HG03135 (cell line): ENCODE data around the gene ZMIZ1.

Experiments
- ATAC-seq: cut with Tn5 transposase; IDR thresholded peaks from one replicate; pipeline ENCODE4 v1.9.1; 2021; ENCODE audit warnings: mild to moderate bottlenecking, moderate library complexity; ENCODE audit not compliant: unreplicated experiment

Gene ZMIZ1

DNA sequence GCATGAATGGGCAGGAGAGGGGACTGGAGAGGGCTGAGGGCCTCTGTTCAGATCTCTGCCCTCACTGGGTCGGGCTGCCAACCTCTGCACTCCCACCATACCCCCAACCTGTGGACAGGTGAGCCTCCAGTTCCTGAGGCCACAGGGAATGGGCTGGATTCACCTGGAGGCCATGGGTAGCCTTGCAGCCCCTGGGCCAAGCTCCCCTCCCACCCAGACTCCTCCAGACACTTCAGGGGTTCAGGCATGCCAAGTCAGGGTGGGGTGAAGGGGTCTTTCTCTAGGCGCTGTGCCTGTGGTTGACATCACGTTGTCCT lies 80.5 kb downstream of the ZMIZ1 start:
- ATAC-seq = no peak

GRCh38 chr10:79149662-79150443 lies 81.1 kb downstream of the ZMIZ1 start:
- ATAC-seq = peak; percentile 84

GRCh38 chr10:79150444-79150754 lies 81.6 kb downstream of the ZMIZ1 start:
- no peak for ATAC-seq

GRCh38 chr10:79152423-79152817 lies 83.7 kb downstream of the ZMIZ1 start:
- no peak for ATAC-seq

DNA sequence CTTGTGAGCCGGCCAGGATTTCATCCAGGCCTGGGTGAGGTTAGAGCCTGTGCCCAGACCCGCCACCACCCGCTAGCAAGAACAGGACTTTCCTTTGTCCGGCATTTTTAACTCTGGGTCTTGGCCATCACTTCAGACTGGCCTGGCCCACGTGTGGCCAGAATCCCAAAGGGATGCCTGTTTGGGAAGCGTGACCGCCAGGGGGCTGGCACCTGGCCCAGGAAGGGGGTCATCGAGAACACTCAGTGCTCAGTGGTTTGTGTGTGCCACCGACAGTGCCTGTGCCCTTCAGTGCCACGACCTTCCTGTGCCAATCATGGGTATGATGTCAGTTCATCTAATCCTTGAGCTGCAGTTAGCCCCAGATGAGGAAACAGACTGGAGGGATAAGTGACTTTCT lies 85.0 kb downstream of the ZMIZ1 start:
- no peak for ATAC-seq

- ATAC-seq = no peak
Measured at GRCh38 chr10:79155301-79156081, 86.7 kb downstream of the ZMIZ1 start.

DNA sequence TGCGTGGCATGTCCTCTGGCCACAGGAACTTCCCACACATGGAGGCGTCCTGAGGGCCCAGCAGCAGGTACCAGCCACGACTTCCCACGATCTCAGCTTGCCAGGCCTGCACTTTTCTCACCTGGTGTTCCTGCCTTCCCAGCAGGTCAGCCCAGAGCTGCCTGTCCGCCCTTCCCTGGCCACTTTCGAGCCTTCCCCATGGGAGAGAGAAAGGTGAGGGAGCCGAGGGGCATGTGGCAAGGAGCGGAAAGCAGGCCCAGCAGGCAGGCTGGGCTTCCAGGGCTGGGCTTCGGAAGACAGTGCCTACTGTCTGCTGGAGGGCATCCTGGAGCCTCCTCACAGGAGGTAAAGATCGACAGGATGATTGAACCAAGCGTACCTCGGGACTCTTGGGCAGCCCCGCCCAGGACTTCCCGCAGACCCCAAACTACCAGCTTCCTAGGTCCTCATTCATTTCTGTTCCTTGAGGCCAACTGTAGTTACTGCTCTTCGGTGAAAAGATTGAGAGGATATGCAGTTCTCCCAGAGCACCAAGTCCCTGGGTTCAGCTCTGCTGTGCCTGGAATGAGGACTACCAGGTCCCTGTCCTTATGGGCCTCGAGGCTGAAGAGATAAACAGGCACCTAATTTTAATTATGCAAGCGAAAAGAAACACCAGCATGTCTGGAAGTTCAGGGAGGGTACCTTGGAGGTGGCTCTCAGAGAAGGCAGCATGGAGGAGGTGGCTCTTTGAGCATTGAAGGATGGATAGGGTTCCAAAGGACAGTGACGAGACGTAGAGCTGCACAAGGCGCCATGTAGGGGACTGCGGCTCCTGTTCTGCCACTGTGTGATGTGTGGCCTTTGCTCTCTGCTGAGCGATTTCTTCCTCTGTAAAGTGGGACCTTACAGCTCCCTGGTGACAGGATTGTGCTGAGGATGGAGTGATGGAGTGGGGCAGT lies 87.8 kb downstream of the ZMIZ1 start:
- no peak for ATAC-seq

- no peak for ATAC-seq
Measured at GRCh38 chr10:79158004-79158340, 89.2 kb downstream of the ZMIZ1 start.

- no peak for ATAC-seq
Measured at GRCh38 chr10:79158402-79159097, 89.8 kb downstream of the ZMIZ1 start.

GRCh38 chr10:79159141-79159651 lies 90.4 kb downstream of the ZMIZ1 start:
- no peak for ATAC-seq

GRCh38 chr10:79159785-79160184 lies 91.0 kb downstream of the ZMIZ1 start:
- ATAC-seq = no peak

- ATAC-seq = no peak
Measured at GRCh38 chr10:79160191-79160590, 91.4 kb downstream of the ZMIZ1 start.

DNA sequence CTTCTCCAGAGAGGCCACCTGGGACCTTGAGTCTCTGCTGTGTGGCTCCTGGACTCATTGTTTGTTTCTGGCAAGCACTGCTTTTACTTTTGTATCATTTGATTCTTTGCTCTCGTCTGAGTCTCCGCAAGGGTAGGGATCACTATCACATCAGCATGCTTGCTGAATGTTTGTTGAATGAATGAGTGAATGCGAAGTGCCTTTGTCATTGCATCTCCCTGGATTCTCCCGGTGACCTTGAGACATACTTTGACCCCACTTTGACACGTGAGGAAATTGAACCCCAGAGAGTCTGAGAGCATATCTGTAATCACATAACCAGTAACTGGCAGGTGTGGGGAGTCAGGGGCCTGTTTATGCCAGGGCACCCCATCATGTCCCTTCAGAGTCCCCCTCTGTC lies 92.8 kb downstream of the ZMIZ1 start:
- ATAC-seq = no peak

DNA sequence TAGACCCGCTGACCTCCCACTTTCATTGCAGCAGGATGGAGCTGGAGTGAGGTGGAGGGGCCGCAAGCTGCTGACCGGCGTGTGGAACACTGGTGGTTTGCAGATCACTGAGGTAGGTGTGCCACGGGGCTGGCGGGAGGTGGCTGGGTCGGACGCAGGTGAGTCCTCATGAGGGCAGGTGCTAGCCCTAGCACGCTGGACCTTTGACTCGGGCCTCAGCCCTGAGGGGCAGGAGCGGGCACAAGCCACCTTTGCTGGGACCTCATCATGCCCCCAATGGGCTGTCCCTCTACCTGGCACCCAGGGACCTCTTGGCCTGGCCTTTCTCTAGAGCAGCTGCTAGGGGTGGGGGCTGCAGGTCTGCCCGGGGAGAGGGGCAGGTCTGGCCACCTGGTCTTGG lies 93.3 kb downstream of the ZMIZ1 start:
- ATAC-seq = no peak

DNA sequence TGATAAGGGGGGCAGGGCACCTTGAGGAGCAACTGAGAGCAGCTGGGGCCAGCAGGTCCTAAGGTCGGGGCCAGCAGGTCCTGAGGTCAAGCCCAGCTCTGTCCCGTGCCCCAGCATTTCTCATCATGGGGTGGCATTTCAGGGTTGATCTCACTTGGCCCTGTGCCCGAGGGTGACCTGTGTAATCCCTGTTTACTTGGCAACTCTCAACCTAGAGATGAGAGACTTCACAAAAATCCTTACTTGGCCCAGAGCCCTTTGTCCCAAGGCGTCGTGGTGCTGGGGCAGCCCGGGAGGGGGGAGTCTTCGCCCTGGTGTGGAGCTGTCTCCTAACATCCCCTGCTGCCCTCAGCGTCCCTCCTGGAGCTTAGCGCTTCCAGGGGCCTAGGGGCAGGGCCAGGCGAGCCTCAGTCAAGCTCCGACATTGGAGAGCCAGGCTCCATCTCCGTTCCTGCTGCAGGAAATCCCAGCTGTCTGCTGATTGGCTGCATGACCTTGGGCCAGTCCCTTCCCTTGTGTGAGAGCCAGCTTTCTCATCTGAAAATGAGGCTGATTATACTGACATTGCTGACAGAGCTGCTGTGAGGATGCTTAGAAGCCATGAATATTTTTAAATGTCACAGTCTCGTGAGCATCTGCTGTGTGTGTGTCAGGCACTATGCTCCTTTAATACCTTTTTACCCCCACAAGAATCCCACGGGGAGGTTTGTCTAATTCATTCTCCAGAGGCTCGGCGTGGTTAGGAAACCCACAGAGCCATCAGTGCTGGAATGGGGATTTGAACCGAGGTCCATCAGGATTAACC lies 94.3 kb downstream of the ZMIZ1 start:
- no peak for ATAC-seq

DNA sequence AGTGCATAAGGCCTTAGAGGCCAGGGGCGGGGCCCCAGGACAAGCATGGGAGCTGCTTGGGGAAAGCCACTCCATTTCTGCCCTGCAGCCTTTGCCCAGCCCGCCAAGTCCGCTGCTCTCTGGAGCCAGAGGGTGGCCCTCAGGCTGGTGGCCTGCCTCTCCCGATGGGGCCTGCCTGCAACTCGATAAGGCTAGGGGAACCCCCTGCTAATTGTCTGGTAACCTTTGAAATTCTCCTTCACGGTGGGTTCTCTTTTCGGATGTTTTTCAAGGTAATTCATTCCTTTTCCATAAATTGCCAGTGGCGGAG lies 94.9 kb downstream of the ZMIZ1 start:
- ATAC-seq = no peak

DNA sequence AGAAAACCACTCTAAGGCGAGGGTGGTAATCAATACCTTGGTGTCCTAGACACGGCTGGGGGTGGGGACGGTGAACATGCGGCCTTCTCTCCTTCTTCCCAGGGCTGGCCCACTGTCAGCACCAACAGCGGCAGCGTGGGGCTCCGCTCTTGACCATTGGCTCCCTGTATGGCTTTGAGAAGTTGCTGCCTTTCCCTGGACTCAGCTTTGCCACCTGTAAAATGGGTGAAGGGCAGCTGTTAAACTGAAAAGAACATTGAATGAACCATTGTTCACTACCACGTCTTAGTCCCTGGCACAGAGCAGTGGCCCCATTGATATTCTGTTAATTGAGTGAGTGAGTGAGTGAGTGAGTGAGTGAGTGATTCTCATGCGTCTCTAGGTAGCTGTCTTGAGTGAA lies 95.3 kb downstream of the ZMIZ1 start:
- no peak for ATAC-seq

GRCh38 chr10:79165070-79165778 lies 96.5 kb downstream of the ZMIZ1 start:
- no peak for ATAC-seq

- no peak for ATAC-seq
Measured at GRCh38 chr10:79166312-79166721, 97.6 kb downstream of the ZMIZ1 start.

DNA sequence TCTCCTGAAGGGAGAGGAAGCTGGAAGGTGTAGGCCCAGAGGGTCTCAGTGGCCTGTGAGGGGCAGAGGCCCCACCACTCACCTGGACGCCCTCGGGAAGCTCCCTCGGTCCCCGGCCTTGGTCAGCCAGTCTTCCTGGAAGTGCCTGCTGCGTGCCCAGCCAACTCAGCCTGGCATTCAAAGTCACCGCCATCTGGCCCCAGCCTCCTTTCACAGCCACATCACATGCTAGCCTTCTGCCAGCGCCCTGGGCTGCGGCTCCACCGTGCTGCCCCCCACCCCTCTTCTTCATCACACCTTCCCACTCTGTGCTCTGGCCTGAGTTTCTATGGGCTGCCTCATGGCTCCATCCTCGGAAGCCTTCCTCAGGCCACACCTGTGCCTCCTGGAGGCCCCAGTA lies 98.0 kb downstream of the ZMIZ1 start:
- ATAC-seq = no peak
